GM12873 (cell line): Measurements from ENCODE around the gene CTNND2.

Experiments used
- CTCF ChIP-seq: IDR thresholded peaks from 2 replicates; pipeline ENCODE4 v1.5.1; 2012; ENCODE audit warnings: low read depth, mild to moderate bottlenecking, moderate library complexity, low read length, control low read depth; ENCODE audit not compliant: insufficient read depth; ENCODE audit errors: missing control alignments

The CTNND2 gene

GRCh38 chr5:11227064-11227463 lies 677.2 kb downstream of the CTNND2 start:
- TF ChIP-seq CTCF, result no peak

- no peak for TF ChIP-seq CTCF
Measured at GRCh38 chr5:11224436-11225187, 679.6 kb downstream of the CTNND2 start.

GRCh38 chr5:11222169-11222568 lies 682.1 kb downstream of the CTNND2 start:
- TF ChIP-seq CTCF, result no peak

- TF ChIP-seq CTCF, result no peak
Measured at GRCh38 chr5:11214864-11215644, 689.2 kb downstream of the CTNND2 start.

GRCh38 chr5:11212706-11213105 lies 691.5 kb downstream of the CTNND2 start:
- TF ChIP-seq CTCF, result no peak

GRCh38 chr5:11197726-11198125 lies 706.5 kb downstream of the CTNND2 start:
- no peak for TF ChIP-seq CTCF

GRCh38 chr5:11191673-11192072 lies 712.6 kb downstream of the CTNND2 start:
- TF ChIP-seq CTCF, result no peak
